ENCODE measurements around the gene OTUB2. TPM values are rescaled to one million over a fixed set of nuclear protein-coding genes. Genes with fewer than 3 reads are reported as not detected.
"Not testable (repeated sequence)": the region's sequence is repeated elsewhere in the genome, so short reads cannot be mapped to it uniquely, and the experiment has no call there.

Gene OTUB2
- total RNA-seq, 2 experiments from 2014 or later: 0.47 to 0.60 TPM

DNA sequence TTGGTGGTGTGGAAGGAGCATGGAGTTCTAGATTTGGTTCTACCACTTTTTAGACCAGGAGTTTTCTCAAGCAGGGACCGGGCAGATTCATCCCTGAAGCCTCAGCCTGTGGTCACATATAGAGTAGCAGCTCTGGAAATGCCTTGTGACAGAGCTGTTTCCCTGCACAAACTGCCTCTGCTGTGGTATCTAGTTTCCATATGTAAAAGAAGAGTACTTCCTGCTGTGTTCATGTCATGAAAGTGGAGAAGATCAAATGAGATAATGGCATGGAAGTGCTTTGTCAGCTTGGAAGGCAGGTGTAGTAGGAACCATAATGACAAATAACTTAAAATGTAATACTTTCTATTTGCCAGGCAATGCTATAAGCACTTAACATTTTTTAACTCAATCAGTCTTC lies 26.1 kb downstream of the OTUB2 start:
- H3K27ac Mint-ChIP-seq: no peak overlapping the region
- POLR2A ChIA-PET: interaction anchor here (0.7 to 1.5 kb wide), 2 partner anchors 10 to 29 kb away, joined by 3 read pairs; partner anchors contain the start of genes DDX24 and IFI27L1
- H3K36me3 Mint-ChIP-seq: peaks cover 45% of the 10 kb centered on the region
- ATAC-seq (ENCODE audit: low read depth) (no peak), DNase-seq (no peak)
- no peaks in the 10 kb centered on the region for H3K27me3 Mint-ChIP-seq
- H3K4me1 Mint-ChIP-seq: peaks cover 41% of the 10 kb centered on the region
- no peaks in the 10 kb centered on the region for H3K9me3 Mint-ChIP-seq
- no peak overlapping the region for H3K4me3 Mint-ChIP-seq

DNA sequence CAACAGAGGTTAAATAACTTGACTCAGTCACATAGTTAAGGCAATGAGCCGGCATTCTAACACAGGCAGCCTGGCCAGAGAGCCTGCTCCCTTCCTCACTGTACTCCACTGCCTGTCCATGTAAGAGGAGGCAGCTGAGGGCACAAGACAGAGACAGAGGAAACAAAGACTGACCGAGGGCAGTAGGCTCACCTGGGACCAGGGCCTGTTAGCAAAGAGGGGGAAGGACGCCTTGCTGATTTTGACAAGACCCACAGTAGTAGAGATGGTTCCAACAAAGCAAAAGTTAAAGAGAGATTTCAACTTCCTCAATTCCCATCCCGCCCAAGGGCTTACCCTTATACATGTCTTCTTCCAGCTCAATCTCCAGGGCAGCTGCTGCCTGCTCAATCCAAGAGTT lies 26.5 kb downstream of the OTUB2 start:
- peaks cover 45% of the 10 kb centered on the region for H3K4me1 Mint-ChIP-seq
- H3K4me3 Mint-ChIP-seq: no peak overlapping the region
- H3K27ac Mint-ChIP-seq: peak overlapping the region; percentile 19
- no peak for DNase-seq
- no peaks in the 10 kb centered on the region for H3K27me3 Mint-ChIP-seq
- H3K36me3 Mint-ChIP-seq: peaks cover 48% of the 10 kb centered on the region
- no peaks in the 10 kb centered on the region for H3K9me3 Mint-ChIP-seq
- ATAC-seq (ENCODE audit: low read depth): no peak
- POLR2A ChIA-PET: interaction anchor here (0.7 kb wide), 2 partner anchors 10 to 29 kb away, joined by 3 to 7 read pairs; no protein-coding TSS in a partner anchor

DNA sequence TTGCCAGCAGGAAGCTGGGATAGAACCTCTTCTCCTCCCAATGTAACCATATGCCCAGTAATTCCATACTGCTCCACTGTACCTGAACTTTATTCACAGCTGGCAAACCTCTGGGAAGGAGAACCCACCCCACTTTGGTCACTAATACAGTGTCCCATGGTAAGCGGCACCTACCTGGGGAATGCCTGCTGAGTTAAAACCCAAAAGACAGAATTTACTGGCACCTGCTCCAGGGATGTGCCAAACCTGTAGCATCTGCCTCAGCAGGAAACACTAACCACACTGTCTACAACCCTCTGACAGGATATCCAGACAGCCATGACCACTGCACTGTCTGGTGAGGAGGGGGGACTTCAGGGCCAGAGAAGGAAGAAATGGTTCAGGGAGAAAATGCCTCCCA lies 28.3 kb downstream of the OTUB2 start:
- Mint-ChIP-seq H3K4me1 (peaks cover 54% of the 10 kb centered on the region), H3K4me3 (peak overlapping the region; percentile 7), H3K27me3 (no peaks in the 10 kb centered on the region), H3K36me3 (peaks cover 54% of the 10 kb centered on the region), H3K27ac (peak overlapping the region; percentile 53), H3K9me3 (no peaks in the 10 kb centered on the region)
- DNase-seq (no peak), ATAC-seq (ENCODE audit: low read depth) (peak; percentile 43)
- POLR2A ChIA-PET: interaction anchor here (0.9 kb wide), 1 partner anchor 27 kb away, joined by 4 read pairs; the partner anchor contains the start of genes DDX24 and IFI27L1

DNA sequence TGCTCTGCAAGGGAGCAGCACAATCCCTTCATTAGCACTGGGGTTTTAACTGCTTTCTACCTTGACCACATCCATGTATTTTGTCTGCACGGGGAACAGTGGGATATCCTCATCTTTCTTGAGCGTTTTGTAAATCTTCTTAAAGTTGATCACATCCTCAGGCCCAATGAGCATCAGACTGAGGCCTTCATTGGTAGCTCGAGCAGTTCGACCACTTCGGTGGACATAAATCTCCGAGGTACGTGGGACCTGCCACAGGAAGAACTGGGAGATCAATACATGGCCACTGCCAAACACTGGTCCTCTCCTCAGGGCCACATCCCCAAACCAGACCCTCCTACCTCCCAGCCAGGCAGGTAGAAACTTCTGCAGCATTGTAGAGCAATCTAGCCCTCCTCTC lies 28.8 kb downstream of the OTUB2 start:
- Mint-ChIP-seq H3K4me1 (peaks cover 54% of the 10 kb centered on the region), H3K9me3 (no peaks in the 10 kb centered on the region), H3K27ac (peak overlapping the region; percentile 10), H3K36me3 (peaks cover 59% of the 10 kb centered on the region), H3K4me3 (no peak overlapping the region), H3K27me3 (no peaks in the 10 kb centered on the region)
- DNase-seq: no peak
- no peak for ATAC-seq (ENCODE audit: low read depth)
- POLR2A ChIA-PET: interaction anchor here (1.1 kb wide), 1 partner anchor 20 kb away, joined by 3 read pairs; no protein-coding TSS in a partner anchor

DNA sequence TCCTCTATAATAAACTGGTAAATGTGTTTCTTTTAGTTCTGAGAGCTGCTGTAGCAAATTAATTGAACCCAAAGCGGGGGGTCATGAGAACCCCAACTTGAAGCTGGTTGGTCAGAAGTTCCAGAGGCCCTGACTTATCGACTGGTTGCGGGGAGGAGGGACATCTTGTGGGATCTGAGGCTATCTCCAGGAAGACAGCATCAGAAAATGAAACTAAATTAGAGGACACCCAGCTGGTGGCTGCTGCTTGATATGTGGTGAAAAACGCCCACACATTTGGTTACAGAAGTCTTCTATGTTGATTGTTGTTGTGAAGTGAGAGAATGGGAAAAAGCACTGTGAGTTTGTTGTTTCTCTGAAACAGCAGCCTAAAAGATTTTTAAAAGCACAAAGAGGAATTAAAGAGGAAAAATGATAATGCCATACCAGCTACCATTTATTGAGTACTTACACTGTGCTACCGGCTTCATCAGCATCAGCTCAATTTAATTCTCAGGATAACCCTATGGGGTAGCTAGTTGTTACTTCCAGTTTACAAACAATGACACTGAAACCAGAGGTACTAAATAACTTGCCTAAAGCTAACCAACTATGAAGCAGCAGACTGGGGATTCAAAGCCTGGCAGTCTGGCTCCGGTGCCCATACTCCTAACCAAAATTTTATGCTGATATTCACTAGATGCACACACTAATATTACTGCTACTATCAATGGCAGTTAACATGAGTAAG lies 30.6 kb downstream of the OTUB2 start:
- POLR2A ChIA-PET: interaction anchor here (1.8 to 3.8 kb wide), 3 partner anchors 10 to 117 kb away, joined by 3 to 26 read pairs (median 6); partner anchors contain the start of genes DDX24 and IFI27L1
- Mint-ChIP-seq H3K9me3 (no peaks in the 10 kb centered on the region), H3K4me3 (peak overlapping the region; percentile 51), H3K27ac (peak overlapping the region; percentile 67), H3K27me3 (no peaks in the 10 kb centered on the region), H3K4me1 (peaks cover 55% of the 10 kb centered on the region), H3K36me3 (peaks cover 61% of the 10 kb centered on the region)
- DNase-seq (no peak), ATAC-seq (ENCODE audit: low read depth) (peak; percentile 78)

DNA sequence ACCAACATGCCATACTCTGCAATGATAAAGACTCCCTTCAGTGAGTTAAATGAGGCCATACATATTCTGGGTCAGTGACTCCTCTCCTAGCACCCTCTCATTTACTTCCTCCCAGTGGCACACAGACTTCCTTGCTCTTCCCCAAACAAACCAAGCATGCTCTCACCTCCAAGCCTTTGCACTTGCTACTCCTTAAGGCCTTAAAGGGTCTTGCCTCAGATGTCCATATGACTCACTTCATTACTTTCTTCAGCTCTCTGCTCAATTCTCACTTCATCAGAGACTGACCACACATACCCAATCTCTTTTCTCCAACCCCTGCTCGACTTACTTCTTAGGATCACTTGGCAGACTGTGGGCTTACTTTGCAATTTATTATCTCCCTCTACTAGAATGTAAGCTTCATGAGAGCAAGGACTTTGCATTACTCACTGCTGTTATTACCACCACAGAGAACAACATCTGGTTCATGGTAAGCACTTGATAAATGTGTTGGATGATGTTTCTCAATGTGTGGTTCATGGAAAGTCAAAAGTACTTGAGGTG lies 32.1 kb downstream of the OTUB2 start:
- Mint-ChIP-seq H3K27ac (peak overlapping the region; percentile 69), H3K4me3 (no peak overlapping the region), H3K9me3 (no peaks in the 10 kb centered on the region), H3K27me3 (no peaks in the 10 kb centered on the region), H3K4me1 (peaks cover 51% of the 10 kb centered on the region), H3K36me3 (peaks cover 61% of the 10 kb centered on the region)
- POLR2A ChIA-PET: interaction anchor here (0.7 to 3.8 kb wide), 3 partner anchors 21 to 119 kb away, joined by 3 to 26 read pairs (median 6); partner anchors contain the start of genes DDX24 and IFI27L1
- ATAC-seq (ENCODE audit: low read depth) (no peak), DNase-seq (no peak)

DNA sequence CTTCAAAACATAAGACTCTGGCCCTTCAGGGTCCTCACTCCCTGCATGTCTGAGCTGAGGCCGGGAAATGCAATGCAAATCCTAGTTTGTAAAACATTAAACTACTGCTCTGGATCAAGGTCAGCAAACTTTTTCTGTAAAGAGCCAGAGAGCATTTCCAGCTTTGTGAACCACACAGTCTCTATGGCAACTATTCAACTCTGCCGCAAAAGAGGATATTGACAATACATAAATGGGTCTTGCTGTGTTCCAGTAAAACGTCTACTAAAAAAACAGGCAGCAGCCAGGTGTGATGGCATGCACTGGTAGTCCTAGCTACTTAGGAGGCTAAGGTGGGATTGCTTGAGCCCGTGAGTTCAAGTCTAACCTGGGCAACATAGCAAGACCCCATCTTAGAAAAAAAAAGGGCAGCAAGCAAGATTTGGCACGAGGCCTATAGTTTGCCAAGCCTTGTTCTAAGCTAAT lies 32.6 kb downstream of the OTUB2 start:
- Mint-ChIP-seq H3K4me3 (no peak overlapping the region), H3K4me1 (peaks cover 51% of the 10 kb centered on the region), H3K27me3 (no peaks in the 10 kb centered on the region), H3K27ac (no peak overlapping the region), H3K9me3 (no peaks in the 10 kb centered on the region), H3K36me3 (peaks cover 62% of the 10 kb centered on the region)
- POLR2A ChIA-PET: interaction anchor here (3.8 kb wide), 1 partner anchor 21 kb away, joined by 26 read pairs; the partner anchor contains the start of genes DDX24 and IFI27L1
- DNase-seq (no peak), ATAC-seq (ENCODE audit: low read depth) (no peak)

DNA sequence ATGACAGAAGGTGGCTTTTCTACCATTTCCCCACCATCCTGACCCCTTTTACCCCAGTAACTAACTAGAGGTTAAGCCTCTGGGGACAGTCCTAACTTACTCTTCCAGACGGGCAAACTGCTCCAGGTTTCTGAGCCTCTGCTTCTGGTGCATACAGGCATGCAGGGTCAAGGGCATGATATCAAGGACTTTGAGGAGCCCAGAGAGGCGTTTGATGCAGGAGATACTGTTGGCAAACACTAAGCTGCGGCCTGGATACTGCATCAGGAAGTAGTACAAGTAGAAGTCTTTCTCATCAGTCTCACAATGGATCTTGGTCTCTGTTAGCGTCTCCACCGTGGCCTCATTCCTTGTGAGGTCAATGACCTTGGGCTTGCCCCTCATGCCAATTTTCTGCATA lies 33.9 kb downstream of the OTUB2 start:
- ATAC-seq (ENCODE audit: low read depth) (no peak), DNase-seq (no peak)
- Mint-ChIP-seq H3K27ac (no peak overlapping the region), H3K36me3 (peaks cover 56% of the 10 kb centered on the region), H3K27me3 (no peaks in the 10 kb centered on the region), H3K4me1 (peaks cover 43% of the 10 kb centered on the region), H3K4me3 (no peak overlapping the region), H3K9me3 (no peaks in the 10 kb centered on the region)
- POLR2A ChIA-PET: interaction anchor here (3.8 kb wide), 1 partner anchor 19 kb away, joined by 26 read pairs; the partner anchor contains the start of genes DDX24 and IFI27L1

DNA sequence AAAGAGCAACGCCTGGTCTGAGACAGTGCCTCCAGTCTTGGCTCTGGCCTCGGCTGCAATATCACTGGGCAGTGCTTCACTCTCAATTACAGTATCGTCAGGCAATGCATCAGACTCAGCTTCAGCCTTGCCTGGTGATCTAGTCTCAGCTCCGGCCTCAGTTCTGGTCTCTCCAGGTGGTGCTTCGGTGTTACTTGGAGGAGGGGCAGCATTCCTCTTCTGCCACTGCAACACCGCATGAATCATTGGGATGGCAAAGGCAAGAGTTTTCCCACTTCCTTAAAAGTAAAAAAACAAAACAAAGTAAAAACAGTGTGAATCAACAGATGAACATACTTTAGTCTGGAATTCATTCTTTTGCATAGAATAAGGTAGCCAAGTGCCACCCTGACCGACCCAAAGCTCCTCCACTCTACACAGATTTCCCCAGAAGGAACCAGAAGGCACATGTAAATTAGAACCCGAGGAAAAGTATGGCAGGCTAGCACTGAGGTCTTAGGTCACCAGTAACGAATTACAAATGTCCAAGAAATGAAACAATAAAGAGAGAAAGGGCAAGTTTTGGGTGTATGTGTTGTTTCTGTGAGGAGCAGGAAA lies 36.3 kb downstream of the OTUB2 start:
- Mint-ChIP-seq H3K4me3 (no peak overlapping the region), H3K36me3 (peaks cover 65% of the 10 kb centered on the region), H3K27me3 (no peaks in the 10 kb centered on the region), H3K4me1 (peaks cover 31% of the 10 kb centered on the region), H3K9me3 (peaks cover 2% of the 10 kb centered on the region), H3K27ac (no peak overlapping the region)
- DNase-seq: no peak
- no peak for ATAC-seq (ENCODE audit: low read depth)
- POLR2A ChIA-PET: interaction anchor here (1.2 kb wide), 1 partner anchor 10 kb away, joined by 3 read pairs; no protein-coding TSS in a partner anchor

DNA sequence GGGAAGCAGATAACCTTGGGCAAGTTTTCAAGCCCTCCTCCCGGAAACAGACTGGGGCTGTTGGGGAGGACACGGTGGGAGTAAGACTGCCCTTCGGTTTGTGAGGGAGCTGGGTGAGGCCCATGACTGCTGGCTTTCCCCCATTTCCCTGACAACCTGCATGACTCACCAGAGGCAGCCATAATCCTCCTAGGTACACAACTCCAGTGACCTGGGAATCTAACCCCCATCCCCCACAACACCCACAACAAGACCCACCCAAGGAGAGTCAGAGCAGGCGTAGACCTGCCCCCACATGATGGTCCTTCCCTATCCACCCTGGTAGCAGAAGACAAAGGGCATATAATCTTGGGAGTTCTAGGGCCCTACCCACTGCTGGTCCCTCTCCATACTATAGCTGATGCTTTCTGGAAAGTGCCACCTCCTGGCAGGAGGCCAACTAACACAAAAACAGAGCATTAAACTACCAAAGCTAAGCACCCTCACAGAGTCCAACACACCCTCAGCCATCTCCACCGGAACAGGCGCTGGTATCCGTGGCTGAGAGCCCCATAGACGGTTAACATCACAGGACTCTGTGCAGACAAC lies 40.0 kb downstream of the OTUB2 start:
- Mint-ChIP-seq H3K27ac (no peak overlapping the region), H3K4me1 (peaks cover 31% of the 10 kb centered on the region), H3K4me3 (no peak overlapping the region), H3K36me3 (peaks cover 74% of the 10 kb centered on the region), H3K9me3 (peaks cover 21% of the 10 kb centered on the region), H3K27me3 (no peaks in the 10 kb centered on the region)
- ATAC-seq (ENCODE audit: low read depth): no peak
- DNase-seq: no peak
- POLR2A ChIA-PET: no interaction called here

DNA sequence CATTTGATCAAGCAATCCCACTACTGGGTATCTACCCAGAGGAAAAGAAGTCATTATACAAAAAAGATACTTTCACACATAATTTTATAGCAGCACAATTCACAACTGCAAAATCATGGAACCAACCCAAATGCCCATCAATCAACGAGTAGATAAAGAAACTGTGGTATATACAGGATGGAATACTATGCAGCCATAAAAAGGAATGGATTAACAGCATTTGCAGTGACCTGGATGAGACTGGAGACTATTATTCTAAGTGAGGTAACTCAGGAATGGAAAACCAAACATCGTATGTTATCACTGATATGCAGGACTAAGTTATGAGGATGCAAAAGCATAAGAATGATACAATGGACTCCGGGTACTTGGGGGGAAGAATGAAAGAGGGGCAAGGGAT lies 45.9 kb downstream of the OTUB2 start:
- peaks cover 86% of the 10 kb centered on the region for H3K36me3 Mint-ChIP-seq
- H3K27ac Mint-ChIP-seq; H3K27me3 Mint-ChIP-seq; POLR2A ChIA-PET; ATAC-seq (ENCODE audit: low read depth); H3K4me3 Mint-ChIP-seq; DNase-seq: not testable (repeated sequence)
- peaks cover 25% of the 10 kb centered on the region for H3K4me1 Mint-ChIP-seq
- peaks cover 41% of the 10 kb centered on the region for H3K9me3 Mint-ChIP-seq

DNA sequence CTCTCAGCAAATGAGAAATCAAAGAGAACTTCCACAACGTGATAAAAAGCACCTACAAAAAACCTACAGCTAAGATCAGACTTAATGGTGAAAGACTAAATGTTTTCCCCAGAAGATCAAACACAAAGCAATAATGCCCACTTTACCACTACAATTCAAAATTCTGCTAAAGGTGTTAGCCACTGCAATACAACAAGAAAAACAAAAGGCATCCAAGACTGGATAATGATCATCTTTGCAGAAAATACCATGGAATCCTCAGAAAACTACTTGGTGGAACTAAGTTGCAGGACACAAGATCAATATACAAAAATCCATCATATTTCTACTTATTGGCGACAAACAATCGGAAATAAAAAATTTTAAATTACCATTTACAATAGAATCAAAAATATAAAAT lies 48.4 kb downstream of the OTUB2 start:
- peaks cover 79% of the 10 kb centered on the region for H3K36me3 Mint-ChIP-seq
- DNase-seq (no peak), ATAC-seq (ENCODE audit: low read depth) (no peak)
- POLR2A ChIA-PET: no interaction called here
- no peak overlapping the region for H3K4me3 Mint-ChIP-seq
- H3K27ac Mint-ChIP-seq: no peak overlapping the region
- peaks cover 32% of the 10 kb centered on the region for H3K4me1 Mint-ChIP-seq
- no peaks in the 10 kb centered on the region for H3K27me3 Mint-ChIP-seq
- H3K9me3 Mint-ChIP-seq: peaks cover 26% of the 10 kb centered on the region

DNA sequence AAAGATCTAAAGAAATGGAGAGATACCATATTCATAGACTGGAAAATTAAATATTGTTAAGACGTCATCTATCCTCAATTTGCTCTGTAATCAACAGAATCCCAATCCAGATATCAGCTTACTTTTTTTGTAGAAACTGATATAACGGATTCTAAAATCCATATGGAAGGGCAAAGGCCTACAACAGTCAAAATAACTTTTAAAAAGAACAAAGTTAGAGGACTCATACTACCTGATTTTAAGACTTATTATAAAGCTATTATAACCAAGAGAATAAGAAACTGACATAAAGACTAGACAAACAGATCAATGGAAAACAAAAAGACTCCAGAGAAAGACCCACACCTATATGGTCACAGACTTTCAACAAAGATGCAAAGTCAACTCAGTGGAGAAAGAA lies 48.9 kb downstream of the OTUB2 start:
- POLR2A ChIA-PET: no interaction called here
- Mint-ChIP-seq H3K36me3 (peaks cover 78% of the 10 kb centered on the region), H3K9me3 (peaks cover 26% of the 10 kb centered on the region), H3K4me3 (peak overlapping the region; percentile 29), H3K27ac (no peak overlapping the region), H3K4me1 (peaks cover 35% of the 10 kb centered on the region), H3K27me3 (no peaks in the 10 kb centered on the region)
- no peak for DNase-seq
- no peak for ATAC-seq (ENCODE audit: low read depth)
